Measurements from ENCODE around the gene PRELID1. TPM values are rescaled to one million over a fixed set of nuclear protein-coding genes. Genes with fewer than 3 reads are reported as not detected.

PRELID1 gene
- total RNA-seq, 1 donor from 2014 or later = 88.2 TPM

DNA sequence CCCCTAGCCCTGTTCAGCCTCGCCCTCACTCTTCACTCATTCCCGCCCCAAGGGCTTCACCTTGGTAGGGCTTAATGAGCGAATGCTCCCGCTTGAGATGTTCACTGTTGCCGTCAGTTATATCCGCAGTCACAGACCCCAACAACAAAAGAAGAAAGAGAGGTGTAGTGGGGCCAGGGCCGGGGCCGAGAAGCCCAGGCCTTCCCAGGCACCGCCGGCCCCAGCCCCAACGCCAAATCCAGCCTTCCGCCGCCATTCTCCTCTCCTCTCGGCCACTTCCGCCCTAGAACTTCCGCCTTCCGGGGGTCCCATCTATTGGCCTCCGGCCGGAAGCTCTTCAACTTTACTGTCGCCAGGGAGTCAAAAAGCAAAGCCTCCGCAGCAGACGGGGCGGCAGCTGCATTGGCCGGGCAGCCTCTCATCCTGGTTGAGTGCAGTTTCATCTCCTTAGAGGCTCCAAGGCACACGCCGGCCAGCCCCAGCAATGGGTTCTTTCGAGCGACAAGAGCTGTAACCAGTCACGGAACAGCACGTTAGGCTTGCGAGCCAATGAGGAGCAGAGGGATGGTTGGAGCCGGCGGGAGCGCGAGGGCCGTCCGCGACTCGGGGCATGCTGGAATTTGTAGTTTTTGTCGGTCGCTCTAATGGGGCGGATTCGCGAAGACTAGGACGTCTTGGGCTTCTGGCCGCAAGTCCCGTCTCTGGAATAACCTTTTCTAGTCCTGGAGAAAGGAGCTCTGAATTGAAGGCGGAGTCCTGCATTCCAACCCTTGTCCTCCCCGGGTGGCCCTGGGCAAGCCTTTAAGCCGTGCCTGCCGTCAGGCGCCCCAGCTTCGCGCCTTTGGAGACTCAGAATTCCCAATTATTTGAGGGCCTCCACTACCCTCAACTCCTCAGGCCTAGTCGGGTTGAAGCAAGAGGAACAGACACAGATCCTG, 48.1 kb downstream of the PRELID1 start, which contains the start of gene LMAN2:
Gene LMAN2, minus strand, starts transcription at position 277 of the 938 bp plus-strand sequence. Its CDS starts 21 bp downstream, at position 256.
- peaks cover 10% of the 10 kb centered on the region for H3K4me1 Mint-ChIP-seq (ENCODE audit: low read depth, unreplicated experiment)
- H3K27me3 Mint-ChIP-seq (ENCODE audit: unreplicated experiment) = peaks cover 2% of the 10 kb centered on the region
- DNase-seq = peak; percentile 87
- H3K4me3 Mint-ChIP-seq (ENCODE audit: unreplicated experiment) = peak within 1 kb of the TSS; percentile 97
- no peaks in the 10 kb centered on the region for H3K36me3 Mint-ChIP-seq (ENCODE audit: unreplicated experiment)
- H3K9me3 Mint-ChIP-seq (ENCODE audit: unreplicated experiment) = peaks cover 5% of the 10 kb centered on the region
- H3K27ac Mint-ChIP-seq (ENCODE audit: unreplicated experiment) = peak within 1 kb of the TSS; percentile 98
- TF ChIP-seq, protein P1, sequence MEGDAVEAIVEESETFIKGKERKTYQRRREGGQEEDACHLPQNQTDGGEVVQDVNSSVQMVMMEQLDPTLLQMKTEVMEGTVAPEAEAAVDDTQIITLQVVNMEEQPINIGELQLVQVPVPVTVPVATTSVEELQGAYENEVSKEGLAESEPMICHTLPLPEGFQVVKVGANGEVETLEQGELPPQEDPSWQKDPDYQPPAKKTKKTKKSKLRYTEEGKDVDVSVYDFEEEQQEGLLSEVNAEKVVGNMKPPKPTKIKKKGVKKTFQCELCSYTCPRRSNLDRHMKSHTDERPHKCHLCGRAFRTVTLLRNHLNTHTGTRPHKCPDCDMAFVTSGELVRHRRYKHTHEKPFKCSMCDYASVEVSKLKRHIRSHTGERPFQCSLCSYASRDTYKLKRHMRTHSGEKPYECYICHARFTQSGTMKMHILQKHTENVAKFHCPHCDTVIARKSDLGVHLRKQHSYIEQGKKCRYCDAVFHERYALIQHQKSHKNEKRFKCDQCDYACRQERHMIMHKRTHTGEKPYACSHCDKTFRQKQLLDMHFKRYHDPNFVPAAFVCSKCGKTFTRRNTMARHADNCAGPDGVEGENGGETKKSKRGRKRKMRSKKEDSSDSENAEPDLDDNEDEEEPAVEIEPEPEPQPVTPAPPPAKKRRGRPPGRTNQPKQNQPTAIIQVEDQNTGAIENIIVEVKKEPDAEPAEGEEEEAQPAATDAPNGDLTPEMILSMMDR (IDR thresholded peaks at IDR 0.05; ENCODE audit: partially characterized antibody, unreplicated experiment) = no peak

DNA sequence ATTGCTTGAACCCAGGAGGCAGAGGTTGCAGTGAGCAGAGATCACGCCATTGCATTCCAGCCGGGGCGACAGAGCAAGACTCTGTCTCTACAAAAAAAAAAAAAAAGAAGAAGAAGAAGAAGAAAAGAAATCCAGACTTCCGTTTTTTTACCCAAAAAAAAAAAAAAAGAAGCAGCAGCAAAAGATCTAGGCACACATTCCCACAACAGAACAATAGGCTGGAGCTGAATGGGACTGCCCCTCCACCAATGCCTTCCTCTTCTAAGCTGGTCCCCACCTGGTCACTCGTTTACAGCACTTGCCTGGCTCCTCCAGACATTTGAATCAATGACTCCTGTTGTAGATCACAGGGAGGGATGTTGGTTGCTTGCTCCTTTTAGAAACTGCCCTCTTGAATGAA, 49.5 kb downstream of the PRELID1 start:
- DNase-seq = no peak
- peaks cover 10% of the 10 kb centered on the region for H3K4me1 Mint-ChIP-seq (ENCODE audit: low read depth, unreplicated experiment)
- no peak overlapping the region for H3K4me3 Mint-ChIP-seq (ENCODE audit: unreplicated experiment)
- no peak overlapping the region for H3K27ac Mint-ChIP-seq (ENCODE audit: unreplicated experiment)
- H3K36me3 Mint-ChIP-seq (ENCODE audit: unreplicated experiment) = no peaks in the 10 kb centered on the region
- TF ChIP-seq, protein P1 (IDR thresholded peaks at IDR 0.05; ENCODE audit: partially characterized antibody, unreplicated experiment) = no peak
- H3K9me3 Mint-ChIP-seq (ENCODE audit: unreplicated experiment) = peaks cover 8% of the 10 kb centered on the region
- H3K27me3 Mint-ChIP-seq (ENCODE audit: unreplicated experiment) = peaks cover 4% of the 10 kb centered on the region

- Mint-ChIP-seq H3K4me1 (ENCODE audit: low read depth, unreplicated experiment) (peaks cover 6% of the 10 kb centered on the region), H3K27me3 (ENCODE audit: unreplicated experiment) (peaks cover 4% of the 10 kb centered on the region), H3K4me3 (ENCODE audit: unreplicated experiment) (no peak overlapping the region), H3K27ac (ENCODE audit: unreplicated experiment) (no peak overlapping the region), H3K9me3 (ENCODE audit: unreplicated experiment) (peaks cover 8% of the 10 kb centered on the region), H3K36me3 (ENCODE audit: unreplicated experiment) (no peaks in the 10 kb centered on the region)
- TF ChIP-seq, protein P1 (IDR thresholded peaks at IDR 0.05; ENCODE audit: partially characterized antibody, unreplicated experiment) = no peak
- no peak for DNase-seq
Measured at GRCh38 chr5:177354256-177354655, 50.7 kb downstream of the PRELID1 start.

GRCh38 chr5:177354711-177355110, 51.1 kb downstream of the PRELID1 start:
- Mint-ChIP-seq H3K4me1 (ENCODE audit: low read depth, unreplicated experiment) (peaks cover 5% of the 10 kb centered on the region), H3K4me3 (ENCODE audit: unreplicated experiment) (no peak overlapping the region), H3K27me3 (ENCODE audit: unreplicated experiment) (peaks cover 4% of the 10 kb centered on the region), H3K36me3 (ENCODE audit: unreplicated experiment) (no peaks in the 10 kb centered on the region), H3K9me3 (ENCODE audit: unreplicated experiment) (peaks cover 8% of the 10 kb centered on the region), H3K27ac (ENCODE audit: unreplicated experiment) (no peak overlapping the region)
- TF ChIP-seq, protein P1 (IDR thresholded peaks at IDR 0.05; ENCODE audit: partially characterized antibody, unreplicated experiment) = no peak
- DNase-seq = no peak

Measured in glutamatergic neuron (in vitro differentiated cells).